GM18511 (cell line): ENCODE results near the gene RAI2.
"Not testable (repeated sequence)": the region's sequence is repeated elsewhere in the genome, so short reads cannot be mapped to it uniquely, and the experiment has no call there.

Source experiments
- ATAC-seq: cut with Tn5 transposase; IDR thresholded peaks from one replicate; pipeline ENCODE4 v1.9.1; 2021; ENCODE audit warnings: mild to moderate bottlenecking, moderate library complexity; ENCODE audit not compliant: unreplicated experiment

The RAI2 gene

DNA sequence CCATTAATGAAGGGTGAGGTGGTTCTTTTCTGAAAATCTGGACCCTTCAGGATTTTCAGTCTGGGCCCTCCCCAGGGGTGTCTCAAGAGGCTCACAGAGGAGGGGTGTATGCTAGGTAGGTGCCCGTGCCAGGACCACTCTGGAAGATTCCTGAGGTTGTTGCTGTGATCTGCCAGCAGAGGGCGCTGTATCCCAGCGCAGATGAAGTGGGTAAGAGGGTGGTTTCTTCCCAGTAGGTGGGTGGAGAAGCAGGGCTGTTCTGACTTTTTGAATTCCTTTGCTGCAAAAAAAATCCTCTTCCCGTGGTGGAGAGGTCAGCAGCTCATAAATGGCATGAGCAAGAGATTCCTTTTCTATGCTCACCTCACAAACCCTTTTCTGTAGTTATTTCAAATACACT lies 72.7 kb downstream of the RAI2 start:
- ATAC-seq: no peak

DNA sequence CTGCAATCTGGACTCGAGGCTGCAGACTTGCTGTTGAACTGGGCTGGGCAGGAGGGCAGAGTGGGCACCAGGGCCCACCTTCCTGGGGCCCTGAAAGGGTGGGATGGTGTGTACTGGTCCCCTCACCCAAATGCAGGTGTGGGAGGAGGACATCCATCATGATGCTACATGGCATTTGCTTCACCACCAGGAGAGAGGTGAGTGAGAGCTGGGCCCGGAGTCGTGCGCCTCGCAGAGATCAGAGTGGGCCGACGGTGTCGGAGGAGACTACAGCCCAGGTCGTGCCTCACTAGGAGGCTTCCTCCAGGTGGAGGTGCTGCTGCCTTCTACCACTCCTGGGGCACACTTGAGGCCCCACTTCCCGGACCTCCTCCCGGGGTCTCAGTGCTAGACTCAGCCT lies 73.5 kb downstream of the RAI2 start:
- no peak for ATAC-seq

DNA sequence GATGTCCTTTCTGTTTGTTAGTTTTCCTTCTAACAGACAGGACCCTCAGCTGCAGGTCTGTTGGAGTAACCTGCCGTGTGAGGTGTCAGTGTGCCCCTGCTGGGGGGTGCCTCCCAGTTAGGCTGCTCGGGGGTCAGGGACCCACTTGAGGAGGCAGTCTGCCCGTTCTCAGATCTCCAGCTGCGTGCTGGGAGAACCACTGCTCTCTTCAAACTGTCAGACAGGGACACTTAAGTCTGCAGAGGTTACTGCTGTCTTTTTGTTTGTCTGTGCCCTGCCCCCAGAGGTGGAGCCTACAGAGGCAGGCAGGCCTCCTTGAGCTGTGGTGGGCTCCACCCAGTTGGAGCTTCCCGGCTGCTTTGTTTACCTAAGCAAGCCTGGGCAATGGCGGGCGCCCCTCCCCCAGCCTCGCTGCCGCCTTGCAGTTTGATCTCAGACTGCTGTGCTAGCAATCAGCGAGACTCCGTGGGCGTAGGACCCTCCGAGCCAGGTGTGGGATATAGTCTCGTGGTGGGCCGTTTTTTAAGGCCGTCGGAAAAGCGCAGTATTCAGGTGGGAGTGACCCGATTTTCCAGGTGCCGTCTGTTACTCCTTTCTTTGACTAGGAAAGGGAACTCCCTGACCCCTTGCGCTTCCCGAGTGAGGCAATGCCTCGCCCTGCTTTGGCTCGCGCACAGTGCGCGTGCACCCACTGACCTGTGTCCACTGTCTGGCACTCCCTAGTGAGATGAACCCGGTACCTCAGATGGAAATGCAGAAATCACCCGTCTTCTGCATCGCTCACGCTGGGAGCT lies 74.3 kb downstream of the RAI2 start:
- ATAC-seq: not testable (repeated sequence)

DNA sequence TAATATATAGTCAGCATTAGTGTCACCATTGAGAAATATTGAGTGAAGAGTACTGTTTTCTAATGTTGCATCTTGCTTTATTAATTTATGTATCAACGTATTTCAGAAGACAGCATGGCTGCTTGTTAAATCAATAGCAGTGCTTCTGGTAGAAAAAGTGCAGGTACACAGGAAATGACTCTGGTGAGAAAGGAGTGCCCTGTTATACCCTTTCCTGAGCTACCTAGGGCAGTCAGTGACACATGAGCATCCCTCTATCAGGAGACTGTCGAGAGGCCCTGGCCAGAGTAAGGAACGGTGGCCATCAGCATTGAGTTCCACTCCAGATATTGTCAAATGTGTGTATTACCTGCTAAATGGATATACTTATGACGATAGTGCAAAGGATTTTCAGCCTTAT lies 81.7 kb downstream of the RAI2 start:
- ATAC-seq: no peak

DNA sequence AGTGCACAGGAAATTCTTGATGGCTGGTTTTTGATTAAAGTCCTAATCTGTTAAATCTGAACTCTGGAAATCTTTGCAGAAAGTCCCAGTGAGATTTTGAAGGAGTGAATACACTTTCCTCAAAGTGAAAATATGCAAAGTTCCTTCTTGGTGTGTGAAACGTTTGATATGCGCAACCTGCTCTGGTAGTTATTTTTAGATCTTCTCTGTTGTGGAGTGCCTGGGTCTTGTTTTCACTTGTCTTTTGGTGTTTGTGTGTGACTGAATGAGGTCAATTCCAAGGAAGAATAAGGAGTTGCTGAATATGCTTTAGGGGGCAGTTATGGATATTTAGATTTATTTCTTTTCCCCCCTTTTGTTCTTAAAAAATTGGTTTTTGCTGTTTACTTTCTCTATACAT lies 82.1 kb downstream of the RAI2 start:
- ATAC-seq: no peak

DNA sequence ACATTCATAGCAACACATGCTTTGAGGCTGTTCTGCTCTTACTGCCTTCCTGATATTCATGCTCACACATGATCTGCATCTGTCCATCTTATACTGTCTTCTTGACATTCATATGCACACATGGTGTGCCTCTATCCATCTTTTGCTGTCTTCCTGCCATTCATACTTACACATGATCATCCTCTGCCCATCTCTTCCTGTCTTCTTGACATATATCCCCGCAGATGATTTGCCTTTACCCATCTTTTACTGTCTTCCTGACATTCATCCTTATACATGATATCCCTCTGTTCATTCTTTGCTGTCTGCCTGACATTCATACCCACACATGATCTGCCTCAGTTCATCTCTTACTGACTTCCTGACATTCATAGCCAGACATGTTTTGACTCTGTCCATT lies 87.0 kb downstream of the RAI2 start:
- ATAC-seq: no peak

DNA sequence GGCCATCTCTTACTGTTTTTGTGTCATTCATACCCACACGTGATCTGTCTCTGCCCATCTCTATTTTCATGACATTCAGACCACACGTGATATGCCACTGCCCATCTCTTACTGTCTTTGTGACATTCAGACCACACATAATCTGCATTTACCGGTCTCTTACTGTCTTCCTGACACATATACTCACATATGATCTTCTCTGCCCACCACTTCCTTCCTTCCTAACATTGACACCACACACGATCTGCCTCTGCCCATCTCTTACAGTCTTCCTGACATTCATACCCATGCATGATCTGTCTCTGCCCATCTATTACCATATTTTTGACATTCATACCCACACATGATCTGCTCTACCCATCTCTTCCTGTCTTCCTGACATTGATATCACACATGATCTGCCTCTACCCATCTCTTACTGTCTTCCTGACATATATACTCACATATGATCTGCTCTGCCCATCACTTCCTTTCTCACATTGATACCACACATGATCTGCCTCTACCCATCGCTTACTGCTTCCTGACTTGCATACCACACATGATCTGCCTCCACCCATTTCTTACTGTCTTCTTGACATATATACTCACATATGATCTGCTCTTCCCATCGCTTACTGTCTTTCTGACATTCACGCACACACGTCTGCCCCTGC lies 87.7 kb downstream of the RAI2 start:
- no peak for ATAC-seq

DNA sequence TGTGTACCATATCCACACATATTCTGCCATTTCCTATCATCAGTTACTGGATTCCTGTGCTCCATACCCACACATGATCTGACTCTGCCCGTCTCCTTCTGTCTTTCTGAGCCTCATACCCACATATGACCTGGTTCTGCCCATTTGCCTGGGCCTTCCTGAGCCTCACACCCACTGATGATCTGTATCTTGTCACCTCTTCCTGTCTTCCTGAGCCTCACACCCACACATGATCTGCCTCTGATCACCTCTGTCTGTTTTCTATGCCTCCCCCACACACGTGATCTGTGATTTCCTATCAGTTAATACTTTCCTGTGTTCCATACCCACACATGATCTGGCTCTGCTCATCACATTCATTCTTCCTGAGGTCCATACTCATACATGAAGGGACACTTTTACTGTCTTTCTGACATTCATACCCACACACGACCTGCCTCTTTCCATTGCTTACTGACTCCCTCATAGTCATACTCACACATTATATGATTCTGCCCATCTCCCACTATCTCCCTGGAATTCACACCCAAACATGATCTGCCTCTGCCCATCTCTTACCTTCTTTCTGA lies 91.3 kb downstream of the RAI2 start:
- no peak for ATAC-seq

DNA sequence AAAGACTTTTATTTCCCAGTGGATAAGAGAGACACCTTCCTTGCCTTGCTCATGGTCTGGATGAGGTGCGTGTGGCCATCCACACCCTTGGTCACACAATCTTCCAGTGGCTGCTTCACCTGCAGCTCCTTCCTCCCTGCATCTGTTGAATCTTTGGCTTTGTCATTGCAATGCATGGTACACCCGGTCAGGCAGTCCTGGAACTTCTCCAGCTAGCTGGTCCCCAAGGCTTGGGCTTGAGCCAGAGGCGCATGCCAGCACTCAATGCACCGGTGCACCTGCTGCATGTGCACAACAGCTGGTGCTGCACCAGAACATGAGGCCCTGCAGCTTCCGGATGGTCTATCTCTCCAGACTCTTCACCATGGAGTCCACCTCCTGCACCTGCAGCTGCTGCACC lies 92.1 kb downstream of the RAI2 start:
- ATAC-seq: no peak

DNA sequence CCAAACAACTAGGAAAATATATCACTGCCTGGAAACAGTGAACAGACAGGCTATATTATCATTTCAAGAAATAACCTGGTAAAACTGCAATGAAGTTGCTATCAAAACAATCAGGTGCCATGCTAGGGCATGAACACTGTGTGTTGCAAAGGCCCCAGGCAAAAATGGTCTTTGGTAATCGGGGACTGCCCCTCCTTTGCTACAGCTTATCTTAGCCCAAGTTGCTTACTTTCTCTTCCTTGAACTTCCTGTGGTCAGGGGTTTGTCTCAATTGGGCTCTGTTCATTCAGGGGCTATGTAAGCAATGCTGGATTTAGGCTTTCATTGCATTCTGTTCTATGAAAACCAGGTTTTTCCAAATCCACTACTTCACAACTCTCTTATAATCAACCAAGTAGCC lies 93.4 kb downstream of the RAI2 start:
- ATAC-seq: no peak

DNA sequence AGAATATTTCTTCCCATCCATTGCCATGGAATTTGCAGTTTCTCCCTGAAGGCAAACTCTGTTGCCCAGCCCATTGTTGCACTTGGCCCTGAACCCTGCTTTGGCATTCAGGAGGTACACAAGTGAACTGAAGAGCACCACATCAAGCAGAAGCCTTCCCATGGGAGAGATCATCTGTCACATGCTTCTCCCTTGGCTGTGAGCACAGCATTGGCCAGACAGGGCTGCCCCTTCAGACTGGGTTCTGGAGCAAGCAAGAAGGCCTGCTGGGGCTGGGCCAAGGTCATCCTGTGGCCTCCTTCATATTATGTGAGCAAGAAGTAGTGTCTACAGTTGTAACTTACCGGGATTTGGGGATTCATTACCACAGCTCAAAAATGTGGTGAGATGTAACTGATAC lies 101.1 kb downstream of the RAI2 start:
- ATAC-seq: no peak

DNA sequence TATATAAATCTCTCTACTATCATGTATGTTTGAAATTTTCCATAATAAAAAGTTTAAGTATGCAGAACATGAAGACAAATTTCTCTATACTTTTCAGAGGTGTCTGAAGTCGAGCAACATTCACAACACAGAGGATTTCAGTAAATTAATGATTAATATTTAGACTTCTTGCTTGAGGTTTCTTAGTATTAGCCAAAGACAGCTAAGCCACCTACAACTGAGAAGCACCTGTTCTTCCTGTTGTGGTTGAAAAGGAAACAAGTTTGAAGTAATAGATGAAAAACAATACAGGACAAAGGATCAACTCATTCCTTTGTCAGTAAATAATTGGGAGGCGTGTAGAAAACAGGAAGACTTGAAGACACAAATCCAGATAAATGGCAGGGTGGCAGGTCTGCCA lies 102.7 kb downstream of the RAI2 start:
- ATAC-seq: peak; percentile 94

DNA sequence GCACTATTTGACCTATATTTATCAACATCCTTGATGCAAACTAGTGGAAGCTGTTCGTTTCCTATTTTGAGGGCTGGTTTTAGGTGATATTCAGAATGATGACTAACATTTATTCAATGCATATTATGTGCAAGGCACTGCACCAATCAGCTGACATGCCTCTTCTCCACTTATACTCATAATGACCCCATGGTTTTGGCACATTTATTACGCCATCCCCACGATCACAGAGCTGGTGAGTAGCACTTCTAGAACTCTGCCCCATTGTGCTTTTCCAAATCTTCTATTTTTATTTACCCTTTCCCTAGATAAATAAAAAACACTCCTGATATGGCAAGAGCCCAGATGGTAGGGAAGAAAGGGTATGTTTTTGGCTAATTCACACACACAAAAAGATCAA lies 110.7 kb downstream of the RAI2 start:
- no peak for ATAC-seq
